ENCODE results near the gene CILP. TPM values are rescaled to one million over a fixed set of nuclear protein-coding genes. Genes with fewer than 3 reads are reported as not detected.

The CILP gene
- total RNA-seq, 1 experiment from 2014 or later, result not detected

- H3K36me3 ChIP-seq (ENCODE audit: control insufficient read depth in 1 of 2, insufficient read depth in 2 of 2, low read length in 2 of 2), result no peaks in the 10 kb centered on the region
- no peaks in the 10 kb centered on the region for H3K9me3 ChIP-seq (ENCODE audit: control insufficient read depth in 1 of 2, insufficient read depth in 1 of 2, low read depth in 1 of 2, low read length in 2 of 2)
- H2AFZ ChIP-seq (ENCODE audit: low read depth, low read length, poor library complexity, severe bottlenecking), result no peak overlapping the region
- no peak overlapping the region for H3K27ac ChIP-seq (ENCODE audit: low read depth, low read length)
- H3K4me2 ChIP-seq (ENCODE audit: low read length), result no peak overlapping the region
- H3K79me2 ChIP-seq (ENCODE audit: insufficient read depth, low read length), result no peaks in the 10 kb centered on the region
- no peak overlapping the region for H3K9ac ChIP-seq (ENCODE audit: low read length)
- 0 out of 2 replicates have a peak, but pooled peaks cover 2% of the 10 kb centered on the region for H3K9me2 ChIP-seq (ENCODE audit: insufficient read depth)
- H3K4me3 ChIP-seq (replicated peaks in 1 of 2; ENCODE audit: low read depth in 1 of 2, low read length in 2 of 2), result no peak overlapping the region
- H3K27me3 ChIP-seq (ENCODE audit: insufficient read depth, low read length), result no peaks in the 10 kb centered on the region
- ATAC-seq (no peak), DNase-seq (ENCODE audit: low read depth, low spot score) (no peak)
- ChIA-PET POLR2A (no interaction called here), RAD21 (ENCODE audit: low non-redundant PET in 1 of 2, low total read pairs in 2 of 2, uncharacterized antibody in 2 of 2, unreplicated experiment in 2 of 2) (no interaction called here), CTCF (no interaction called here)
- no TSS peak for BruUV-seq (replicated peaks)
- H3K4me1 ChIP-seq (ENCODE audit: control insufficient read depth in 1 of 2, insufficient read depth in 2 of 2, low read length in 2 of 2), result peaks cover 2 to 8% of the 10 kb centered on the region in 2 experiments; a peak in 1 of 4 replicates
- TF ChIP-seq MAX (IDR thresholded peaks at IDR 0.05) (no peak), EZH2phosphoT487 (IDR thresholded peaks at IDR 0.05; ENCODE audit: borderline replicate concordance) (no peak), CBX3 (IDR thresholded peaks at IDR 0.05; ENCODE audit: low read depth) (no peak), POLR2AphosphoS5 (IDR thresholded peaks at IDR 0.05; ENCODE audit: low read depth, low read length) (no peak), ATF3 (IDR thresholded peaks at IDR 0.05) (no peak), POLR2A (IDR thresholded peaks at IDR 0.05; ENCODE audit: borderline replicate concordance, extremely low read depth, insufficient read depth, insufficient read length) (no peak)
- intact Hi-C loops (cut with micrococcal nuclease), result no loop called here
- H4K20me1 ChIP-seq (ENCODE audit: insufficient read depth), result no peaks in the 10 kb centered on the region
Observed at GRCh38 chr15:65214010-65214409, 2.7 kb upstream of the CILP start.

- Histone ChIP-seq H3K9me2 (ENCODE audit: insufficient read depth) (0 out of 2 replicates have a peak, but pooled peaks cover 2% of the 10 kb centered on the region), H3K4me2 (ENCODE audit: low read length) (no peak overlapping the region), H3K27ac (ENCODE audit: low read depth, low read length) (no peak overlapping the region), H3K4me1 (ENCODE audit: control insufficient read depth in 1 of 2, insufficient read depth in 2 of 2, low read length in 2 of 2) (peaks cover 2 to 8% of the 10 kb centered on the region in 2 experiments; a peak in 1 of 4 replicates), H2AFZ (ENCODE audit: low read depth, low read length, poor library complexity, severe bottlenecking) (no peak overlapping the region), H4K20me1 (ENCODE audit: insufficient read depth) (no peaks in the 10 kb centered on the region), H3K36me3 (ENCODE audit: control insufficient read depth in 1 of 2, insufficient read depth in 2 of 2, low read length in 2 of 2) (no peaks in the 10 kb centered on the region), H3K79me2 (ENCODE audit: insufficient read depth, low read length) (no peaks in the 10 kb centered on the region), H3K27me3 (ENCODE audit: insufficient read depth, low read length) (no peaks in the 10 kb centered on the region), H3K9me3 (ENCODE audit: control insufficient read depth in 1 of 2, insufficient read depth in 1 of 2, low read depth in 1 of 2, low read length in 2 of 2) (no peaks in the 10 kb centered on the region), H3K4me3 (replicated peaks in 1 of 2; ENCODE audit: low read depth in 1 of 2, low read length in 2 of 2) (no peak overlapping the region), H3K9ac (ENCODE audit: low read length) (no peak overlapping the region)
- ATAC-seq (no peak), DNase-seq (ENCODE audit: low read depth, low spot score) (no peak)
- ChIA-PET CTCF (no interaction called here), POLR2A (no interaction called here), RAD21 (ENCODE audit: low non-redundant PET in 1 of 2, low total read pairs in 2 of 2, uncharacterized antibody in 2 of 2, unreplicated experiment in 2 of 2) (no interaction called here)
- intact Hi-C loops (cut with micrococcal nuclease), result no loop called here
- BruUV-seq (replicated peaks), result no TSS peak
- TF ChIP-seq ZNF274 (IDR thresholded peaks at IDR 0.05; ENCODE audit: low read depth, low read length), result no peak
- no peak for TF ChIP-seq MAX (IDR thresholded peaks at IDR 0.05)
- TF ChIP-seq POLR2AphosphoS5 (IDR thresholded peaks at IDR 0.05; ENCODE audit: low read depth, low read length), result no peak
- TF ChIP-seq RAD21 (IDR thresholded peaks at IDR 0.05; ENCODE audit: low read depth), result no peak
- TF ChIP-seq ELF1 (IDR thresholded peaks at IDR 0.05; ENCODE audit: borderline replicate concordance, low read depth), result no peak
- no peak for TF ChIP-seq POLR2A (IDR thresholded peaks at IDR 0.05; ENCODE audit: borderline replicate concordance, extremely low read depth, insufficient read depth, insufficient read length)
- TF ChIP-seq REST (IDR thresholded peaks at IDR 0.05; ENCODE audit: low read depth), result no peak
- no peak for TF ChIP-seq FOSL1 (IDR thresholded peaks at IDR 0.05; ENCODE audit: low read depth)
- no peak for TF ChIP-seq SIN3A (IDR thresholded peaks at IDR 0.05; ENCODE audit: low read depth)
- TF ChIP-seq ZBTB33 (IDR thresholded peaks at IDR 0.05; ENCODE audit: extremely low read depth, insufficient replicate concordance, low read length), result no peak
- no peak for TF ChIP-seq TCF7L2 (IDR thresholded peaks at IDR 0.05; ENCODE audit: borderline replicate concordance, extremely low read depth, insufficient read depth, insufficient read length)
- no peak for TF ChIP-seq EZH2phosphoT487 (IDR thresholded peaks at IDR 0.05; ENCODE audit: borderline replicate concordance)
Observed at GRCh38 chr15:65213241-65213640, 2.0 kb upstream of the CILP start.
